ACC112 (cell line): Measurements from ENCODE around the gene OR5AS1.
"Not testable (repeated sequence)": the region's sequence is repeated elsewhere in the genome, so short reads cannot be mapped to it uniquely, and the experiment has no call there.

ENCODE experiments used
- H2AFZ ChIP-seq: fragments of 200-600 bp; sonication (generic); one replicate; pipeline ENCODE4 v1.6.0; 2017; ENCODE audit warnings: antibody characterized with exemption, low read length; ENCODE audit not compliant: unreplicated experiment
- H3K27ac ChIP-seq: fragments of 200-600 bp; sonication (generic); 2 replicates; pipeline ENCODE4 v1.5.1; 2014; ENCODE audit warnings: low read depth, mild to moderate bottlenecking, antibody characterized with exemption, low read length, moderate library complexity
- H3K27me3 ChIP-seq: fragments of 200-600 bp; sonication (generic); 2 replicates; pipeline ENCODE4 v1.6.1; 2014; ENCODE audit warnings: mild to moderate bottlenecking, antibody characterized with exemption, low read length, moderate library complexity, mixed read lengths; ENCODE audit not compliant: insufficient read depth
- H3K36me3 ChIP-seq: fragments of 200-600 bp; sonication (generic); 2 replicates; pipeline ENCODE4 v1.6.1; 2016; ENCODE audit warnings: mild to moderate bottlenecking, antibody characterized with exemption, low read length, moderate library complexity, mixed read lengths; ENCODE audit not compliant: insufficient read depth
- H3K4me1 ChIP-seq: fragments of 200-600 bp; sonication (generic); one replicate; pipeline ENCODE4 v1.6.1; 2016; ENCODE audit warnings: low read length, mixed read lengths; ENCODE audit not compliant: insufficient read depth, unreplicated experiment, control insufficient read depth
- H3K4me3 ChIP-seq: fragments of 200-600 bp; sonication (generic); 2 replicates; pipeline ENCODE4 v1.5.1; 2014; ENCODE audit warnings: mild to moderate bottlenecking, low read depth, low read length
- H3K79me2 ChIP-seq: fragments of 200-600 bp; sonication (generic); one replicate; pipeline ENCODE4 v1.6.0; 2016; ENCODE audit warnings: low read length; ENCODE audit not compliant: control insufficient read depth, unreplicated experiment, insufficient read depth

The OR5AS1 gene

DNA sequence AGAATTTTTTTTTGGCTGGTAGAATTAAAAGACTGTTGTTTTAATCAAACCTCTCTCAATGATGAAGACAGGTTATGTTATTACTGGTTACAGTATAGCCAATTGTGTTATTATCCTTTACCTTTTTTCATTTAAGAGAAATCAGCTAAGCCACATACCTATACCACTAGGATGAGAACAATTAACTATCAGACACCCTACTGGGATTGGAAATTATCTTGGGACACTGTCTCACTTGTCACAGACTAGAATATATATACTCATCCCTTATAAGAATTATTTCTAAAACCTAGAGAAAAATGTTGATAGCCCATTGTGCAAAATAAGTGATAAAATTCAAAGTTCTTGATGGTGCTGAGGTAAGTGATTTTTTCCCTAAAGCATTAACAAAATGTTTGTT, at the start of gene OR5AS1:
OR5AS1 (plus strand) TSS at position 301 of the 400 bp plus-strand sequence. CDS start 2,765 bp downstream, outside the sequence.
- H3K4me1 ChIP-seq, result no peaks in the 10 kb centered on the region
- no peak within 1 kb of the TSS for H2AFZ ChIP-seq
- H3K27ac ChIP-seq, result no peak within 1 kb of the TSS
- no peaks in the 10 kb centered on the region for H3K79me2 ChIP-seq
- no peaks in the 10 kb centered on the region for H3K27me3 ChIP-seq
- no peaks in the 10 kb centered on the region for H3K36me3 ChIP-seq
- no peak within 1 kb of the TSS for H3K4me3 ChIP-seq

GRCh38 chr11:55994525-55994924, 32.9 kb upstream of the OR5AS1 start, which contains the start of gene OR5F1:
TSS of gene OR5F1 (minus strand) at chr11:55994625. CDS start at chr11:55994625, 0 bp downstream.
- no peaks in the 10 kb centered on the region for H3K79me2 ChIP-seq
- no peak within 1 kb of the TSS for H2AFZ ChIP-seq
- H3K27ac ChIP-seq, result no peak within 1 kb of the TSS
- no peaks in the 10 kb centered on the region for H3K36me3 ChIP-seq
- H3K27me3 ChIP-seq, result no peaks in the 10 kb centered on the region
- H3K4me1 ChIP-seq, result no peaks in the 10 kb centered on the region
- H3K4me3 ChIP-seq, result no peak within 1 kb of the TSS

- no peaks in the 10 kb centered on the region for H3K4me1 ChIP-seq
- H2AFZ ChIP-seq, result no peak overlapping the region
- no peaks in the 10 kb centered on the region for H3K36me3 ChIP-seq
- H3K4me3 ChIP-seq, result no peak overlapping the region
- H3K79me2 ChIP-seq, result no peaks in the 10 kb centered on the region
- H3K27ac ChIP-seq, result no peak overlapping the region
- H3K27me3 ChIP-seq, result no peaks in the 10 kb centered on the region
Observed at GRCh38 chr11:56010716-56011115, 16.7 kb upstream of the OR5AS1 start.

- Histone ChIP-seq H3K36me3 (no peaks in the 10 kb centered on the region), H3K79me2 (no peaks in the 10 kb centered on the region), H3K4me3 (no peak overlapping the region), H2AFZ (no peak overlapping the region), H3K27me3 (no peaks in the 10 kb centered on the region), H3K27ac (no peak overlapping the region), H3K4me1 (no peaks in the 10 kb centered on the region)
Observed at GRCh38 chr11:56013805-56014204, 13.6 kb upstream of the OR5AS1 start.

GRCh38 chr11:56045538-56045937, 18.1 kb downstream of the OR5AS1 start:
- H3K27ac ChIP-seq, result no peak overlapping the region
- no peaks in the 10 kb centered on the region for H3K79me2 ChIP-seq
- no peaks in the 10 kb centered on the region for H3K4me1 ChIP-seq

DNA sequence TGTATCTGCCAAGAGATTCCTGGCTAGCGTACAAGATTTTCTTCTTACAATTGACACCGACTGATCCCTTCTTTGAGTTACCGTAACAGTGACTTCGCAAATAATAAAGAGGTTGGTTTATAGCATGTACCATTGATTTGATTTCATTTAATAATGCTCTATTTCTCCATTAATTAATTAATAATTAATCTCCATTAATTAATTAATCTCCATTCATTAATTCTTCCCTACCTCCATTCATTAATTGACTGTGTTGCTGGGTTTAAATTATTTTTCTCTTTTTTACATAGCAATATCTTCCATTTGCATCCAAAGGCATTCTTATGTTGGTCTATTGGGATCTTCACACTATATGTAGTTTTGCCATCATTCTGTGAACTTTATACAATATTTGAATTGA, 21.0 kb downstream of the OR5AS1 start:
- Histone ChIP-seq H2AFZ (no peak overlapping the region), H3K4me3 (no peak overlapping the region), H3K79me2 (no peaks in the 10 kb centered on the region), H3K27me3 (no peaks in the 10 kb centered on the region), H3K27ac (no peak overlapping the region), H3K4me1 (no peaks in the 10 kb centered on the region), H3K36me3 (no peaks in the 10 kb centered on the region)

More at GRCh38 chr11:56045538-56045937, 18.1 kb downstream of the OR5AS1 start:
- H3K27me3 ChIP-seq, result no peaks in the 10 kb centered on the region
- no peak overlapping the region for H2AFZ ChIP-seq
- no peaks in the 10 kb centered on the region for H3K36me3 ChIP-seq
- no peak overlapping the region for H3K4me3 ChIP-seq

DNA sequence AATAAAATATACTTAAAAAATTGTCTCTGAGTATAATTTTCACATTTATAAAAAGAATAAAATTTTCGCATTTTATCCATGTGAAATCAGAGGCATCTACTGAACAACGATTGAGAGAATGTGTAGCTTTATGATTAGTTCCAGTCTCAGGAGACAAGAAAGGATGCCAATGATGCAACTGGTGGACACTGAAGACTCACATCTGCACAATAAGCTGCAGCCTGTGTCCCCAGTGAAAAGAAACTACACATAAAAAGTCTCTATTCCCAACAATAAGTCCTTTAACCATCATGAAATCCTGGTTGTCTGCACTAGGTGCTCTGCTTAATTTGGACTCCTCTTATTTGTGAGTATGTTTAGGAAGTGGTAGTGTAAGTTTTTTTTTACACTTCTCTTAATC, 22.0 kb downstream of the OR5AS1 start:
- Histone ChIP-seq H3K27me3 (no peaks in the 10 kb centered on the region), H3K4me1 (no peaks in the 10 kb centered on the region), H3K27ac (no peak overlapping the region), H2AFZ (no peak overlapping the region), H3K4me3 (no peak overlapping the region), H3K79me2 (no peaks in the 10 kb centered on the region), H3K36me3 (no peaks in the 10 kb centered on the region)

GRCh38 chr11:56056366-56056765, 28.9 kb downstream of the OR5AS1 start:
- H3K79me2 ChIP-seq, H3K27ac ChIP-seq, H3K27me3 ChIP-seq, H3K36me3 ChIP-seq, H2AFZ ChIP-seq, H3K4me1 ChIP-seq, H3K4me3 ChIP-seq: not testable (repeated sequence)

DNA sequence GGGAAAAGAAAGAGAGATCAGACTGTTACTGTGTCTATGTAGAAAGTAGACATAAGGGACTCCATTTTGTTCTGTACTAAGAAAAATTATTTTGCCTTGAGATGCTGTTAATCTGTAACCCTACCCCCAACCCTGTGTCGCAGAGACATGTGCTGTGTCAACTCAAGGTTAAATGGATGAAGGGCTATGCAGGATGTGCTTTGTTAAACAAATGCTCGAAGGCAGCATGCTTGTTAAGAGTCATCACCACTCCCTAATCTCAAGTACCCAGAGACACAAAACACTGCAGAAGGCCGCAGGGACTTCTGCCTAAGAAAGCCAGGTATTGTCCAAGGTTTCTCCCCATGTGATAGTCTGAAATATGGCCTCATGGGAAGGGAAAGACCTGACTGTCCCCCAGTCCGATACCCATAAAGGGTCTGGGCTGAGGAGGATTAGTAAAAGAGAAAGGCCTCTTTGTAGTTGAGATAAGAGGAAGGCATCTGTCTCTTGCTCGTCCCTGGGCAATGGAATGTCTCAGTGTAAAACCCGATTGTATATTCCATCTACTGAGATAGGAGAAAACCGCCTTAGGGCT, 30.3 kb downstream of the OR5AS1 start:
- not testable (repeated sequence) for H3K27me3 ChIP-seq, H3K4me3 ChIP-seq, H3K4me1 ChIP-seq, H2AFZ ChIP-seq, H3K36me3 ChIP-seq, H3K27ac ChIP-seq, H3K79me2 ChIP-seq

GRCh38 chr11:56058260-56058780, 30.9 kb downstream of the OR5AS1 start:
- H3K27ac ChIP-seq, H3K27me3 ChIP-seq, H3K4me1 ChIP-seq, H3K36me3 ChIP-seq, H3K79me2 ChIP-seq, H2AFZ ChIP-seq, H3K4me3 ChIP-seq: not testable (repeated sequence)

DNA sequence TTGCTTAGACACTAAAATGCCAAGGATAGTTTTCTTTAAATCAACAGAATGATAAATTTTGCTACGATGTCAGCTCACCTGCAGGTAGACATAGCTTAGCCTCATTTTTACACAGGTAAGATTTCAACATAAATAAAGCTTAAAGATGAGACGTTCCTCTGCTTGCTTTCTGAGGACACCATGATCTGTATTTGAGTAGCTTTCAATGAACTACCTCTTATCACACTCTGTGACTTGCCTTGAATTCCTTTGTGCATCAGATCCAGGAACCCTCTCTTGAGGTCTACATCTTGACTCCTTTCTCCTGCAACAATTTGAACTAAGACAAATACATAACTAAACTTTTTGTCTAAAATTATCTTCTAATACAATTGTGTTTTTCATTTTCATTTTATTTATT, 39.5 kb downstream of the OR5AS1 start:
- Histone ChIP-seq H3K4me3 (no peak overlapping the region), H3K27ac (no peak overlapping the region), H3K4me1 (no peaks in the 10 kb centered on the region), H2AFZ (no peak overlapping the region), H3K27me3 (no peaks in the 10 kb centered on the region), H3K36me3 (no peaks in the 10 kb centered on the region), H3K79me2 (no peaks in the 10 kb centered on the region)
